A549 treated with Hydrocortisone at 1 μM for 4 hours (cell line): Measurements from ENCODE around the gene SECTM1. TPM values are rescaled to one million over a fixed set of nuclear protein-coding genes. Genes with fewer than 3 reads are reported as not detected.

Source experiments
- total RNA-seq: library from RNA; stranded (reverse); fragments of 200-300 nt; extraction: Qiagen RNA extraction; gene quantifications from 5 replicates; pipeline ENCODE4 v1.2.3, GENCODE V29; 2022

Gene SECTM1
- total RNA-seq: 1.4 to 3.6 TPM (median 2.1 TPM) in 5 replicates

GRCh38 chr17:82333279-82334171, at the start of gene SECTM1:
SECTM1 (minus strand) TSS chr17:82333766; CDS start chr17:82327240, 6,526 bp downstream.

DNA sequence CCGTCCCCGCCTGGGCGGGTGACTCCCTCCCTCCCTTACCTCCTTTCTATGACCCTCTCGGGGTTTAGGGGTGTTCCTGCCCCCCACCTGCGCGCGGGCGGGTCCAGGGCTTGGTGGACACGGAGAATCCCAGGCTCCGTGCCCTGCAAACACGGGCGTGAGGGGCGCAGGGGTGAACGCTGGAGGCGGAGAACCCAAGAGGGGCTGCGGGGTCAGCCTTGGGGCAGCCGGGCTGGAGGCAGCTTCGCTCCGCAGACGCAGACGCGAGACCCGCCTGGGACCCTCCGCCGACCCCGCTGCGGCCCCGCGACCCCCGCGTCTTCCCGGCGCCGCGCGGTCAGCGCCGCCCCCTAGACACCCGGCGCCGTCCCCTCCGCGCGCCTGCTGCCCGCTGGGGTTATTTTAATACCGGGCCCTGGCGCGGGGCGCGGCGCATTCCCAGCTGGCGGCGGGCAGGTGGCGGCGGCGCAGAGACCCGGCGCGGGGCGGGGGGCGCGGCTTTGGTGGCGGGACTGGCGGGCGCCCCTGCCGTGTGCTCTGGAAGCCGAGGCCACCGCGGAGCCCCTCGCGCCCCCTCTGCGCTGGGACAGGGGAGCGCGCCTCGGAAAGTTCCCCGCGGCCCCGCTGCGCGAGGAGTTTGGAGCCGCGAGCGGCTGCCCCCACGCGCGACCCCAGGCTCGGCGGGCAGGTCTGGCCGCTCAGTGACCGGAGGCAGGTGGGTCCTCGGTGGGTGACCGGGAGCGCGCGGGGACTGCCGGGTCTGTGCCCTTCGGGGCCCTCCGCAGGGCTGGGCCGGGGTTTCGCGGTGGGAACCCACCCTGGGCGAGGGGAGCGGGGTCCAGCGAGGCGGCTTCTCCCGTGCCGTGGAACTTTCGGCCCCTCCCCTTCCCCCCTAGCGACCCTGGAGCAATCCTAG, 38.0 kb upstream of the SECTM1 start, which contains the start of gene UTS2R:
Gene UTS2R, plus strand, starts transcription at position 433 of the 916 bp plus-strand sequence. CDS start 2,560 bp downstream, outside the sequence.

DNA sequence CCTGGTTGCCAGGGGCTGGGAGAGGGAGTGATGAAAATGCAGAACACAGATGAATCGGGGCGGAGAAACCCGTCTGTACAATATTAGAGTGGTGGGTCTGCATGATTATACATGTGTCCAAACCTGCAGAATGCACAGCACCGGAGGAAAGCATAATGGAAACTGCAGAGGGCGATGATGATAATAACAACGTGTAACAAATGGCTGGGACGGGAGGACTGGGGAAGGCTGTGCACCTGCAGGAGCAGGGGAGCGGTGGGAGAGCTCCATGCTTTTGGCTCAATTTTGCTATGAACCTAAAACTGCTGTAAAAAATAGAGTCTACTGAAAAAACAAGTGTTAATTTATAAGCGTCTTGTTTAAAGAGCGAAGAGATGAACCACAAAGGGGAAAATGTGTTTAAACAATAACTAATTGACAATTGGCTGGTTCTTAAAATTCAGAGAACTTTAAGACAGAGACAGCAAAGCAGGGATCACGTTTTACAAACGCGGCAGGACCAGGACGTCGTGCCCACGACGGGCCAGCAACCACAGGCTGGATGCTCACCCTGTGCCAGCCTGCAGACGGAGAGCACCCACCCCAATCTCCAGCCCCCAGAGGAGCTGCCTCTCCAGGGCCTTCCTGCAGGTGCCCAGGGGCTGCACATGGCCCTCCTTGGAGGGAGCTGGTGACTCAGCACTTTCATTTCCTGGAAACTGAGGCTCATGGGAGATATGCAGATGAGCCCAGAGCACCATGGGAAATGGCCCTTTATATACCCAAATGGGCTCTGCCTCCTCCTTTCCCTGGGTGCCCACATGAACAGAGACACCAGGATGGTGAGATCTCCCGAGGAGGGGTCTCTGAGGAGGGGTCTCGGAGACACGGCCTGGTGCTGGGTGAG, 25.1 kb upstream of the SECTM1 start, which contains the start of gene TEX19:
Gene TEX19, plus strand, starts transcription at position 783 of the 886 bp plus-strand sequence. CDS start 2,904 bp downstream, outside the sequence.

DNA sequence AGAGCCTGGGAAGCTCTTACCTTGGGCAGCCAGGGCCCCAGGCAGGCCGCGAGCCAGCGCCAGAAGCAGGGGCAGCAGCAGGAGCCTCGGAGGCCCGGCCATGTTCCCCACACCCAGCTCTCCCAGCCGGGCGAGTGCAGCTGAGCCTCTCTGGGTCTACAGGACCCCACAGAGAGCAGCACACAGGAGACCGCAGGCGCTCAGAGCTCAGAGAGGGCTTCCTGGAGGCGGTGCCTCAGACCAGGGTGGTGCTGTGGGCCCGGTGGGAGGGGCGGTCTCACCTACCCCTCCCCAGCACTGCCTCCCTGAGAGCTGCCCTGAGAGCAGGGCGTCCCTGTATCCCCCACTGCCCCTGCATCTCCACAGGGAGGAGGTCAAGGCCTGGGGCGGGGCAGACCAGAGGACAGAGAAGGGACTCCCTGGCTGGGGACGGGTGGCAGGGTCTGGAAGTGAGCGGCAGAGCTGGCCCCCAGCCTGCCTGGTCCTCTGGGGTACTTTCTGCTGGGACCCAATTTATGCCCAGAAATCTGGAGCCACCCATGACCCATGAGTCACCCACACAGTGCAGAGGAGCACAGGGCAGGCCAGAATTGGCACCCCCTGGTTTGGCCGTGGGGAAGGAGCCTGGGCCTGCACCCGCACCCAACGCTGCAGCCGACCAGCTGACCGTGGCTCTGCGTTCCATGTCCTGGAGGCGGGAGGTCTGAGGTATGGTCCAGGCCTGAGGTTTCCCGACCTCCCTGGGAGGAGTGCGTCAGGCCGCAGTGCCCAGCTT, 16.0 kb downstream of the SECTM1 start, which contains the start of gene CD7:
Gene CD7, minus strand, starts transcription at position 215 of the 775 bp plus-strand sequence. Its CDS starts 113 bp downstream, at position 102.

GRCh38 chr17:82273327-82274133, 60.0 kb downstream of the SECTM1 start, which contains the start of gene CSNK1D:
CSNK1D (minus strand) TSS chr17:82273700; CDS start chr17:82273381, 319 bp downstream.

Other genes starting within 250 kb of the SECTM1 start
- 132 to 142 TPM (median 139 TPM) in 5 replicates for gene FASN, start 235.5 kb downstream of the SECTM1 start, total RNA-seq
- gene CCDC57, start 120.9 kb downstream of the SECTM1 start, total RNA-seq: 19.5 to 28.4 TPM (median 27.6 TPM) in 5 replicates
- 131 to 168 TPM (median 149 TPM) in 5 replicates for gene SLC16A3, start 104.7 kb downstream of the SECTM1 start, total RNA-seq
- 225 to 238 TPM (median 229 TPM) in 5 replicates for gene CSNK1D, start 60.1 kb downstream of the SECTM1 start, total RNA-seq
- gene CD7, start 16.2 kb downstream of the SECTM1 start, total RNA-seq: 0.17 to 0.28 TPM (median 0.19 TPM) in 4 of 5 replicates, not detected in the other
- 0.26 to 0.63 TPM (median 0.46 TPM) in 5 replicates for gene TEX19, start 25.5 kb upstream of the SECTM1 start, total RNA-seq
- gene UTS2R, start 38.0 kb upstream of the SECTM1 start, total RNA-seq: 0.08 TPM in 1 of 5 replicates, not detected in the others
- 11.6 to 14.6 TPM (median 13.0 TPM) in 5 replicates for gene HEXD, start 84.6 kb upstream of the SECTM1 start, total RNA-seq
- 20.3 to 25.1 TPM (median 22.9 TPM) in 5 replicates for gene OGFOD3, start 84.8 kb upstream of the SECTM1 start, total RNA-seq
- gene CYBC1, start 117.0 kb upstream of the SECTM1 start, total RNA-seq: 52.7 to 57.5 TPM (median 53.5 TPM) in 5 replicates
- gene NARF, start 125.0 kb upstream of the SECTM1 start, total RNA-seq: 45.0 to 58.4 TPM (median 55.4 TPM) in 5 replicates
- 46.9 to 55.6 TPM (median 53.2 TPM) in 5 replicates for gene FOXK2, start 186.0 kb upstream of the SECTM1 start, total RNA-seq